NOMO-1 treated with dmso at 0.1 percent for 144 hours (cell line): ENCODE measurements around the gene MEF2C.

Source experiments
- DNase-seq: peaks from one replicate; lab custom pipeline; 2025; ENCODE audit not compliant: unreplicated experiment; lab: John Stamatoyannopoulos, UW

MEF2C gene

DNA sequence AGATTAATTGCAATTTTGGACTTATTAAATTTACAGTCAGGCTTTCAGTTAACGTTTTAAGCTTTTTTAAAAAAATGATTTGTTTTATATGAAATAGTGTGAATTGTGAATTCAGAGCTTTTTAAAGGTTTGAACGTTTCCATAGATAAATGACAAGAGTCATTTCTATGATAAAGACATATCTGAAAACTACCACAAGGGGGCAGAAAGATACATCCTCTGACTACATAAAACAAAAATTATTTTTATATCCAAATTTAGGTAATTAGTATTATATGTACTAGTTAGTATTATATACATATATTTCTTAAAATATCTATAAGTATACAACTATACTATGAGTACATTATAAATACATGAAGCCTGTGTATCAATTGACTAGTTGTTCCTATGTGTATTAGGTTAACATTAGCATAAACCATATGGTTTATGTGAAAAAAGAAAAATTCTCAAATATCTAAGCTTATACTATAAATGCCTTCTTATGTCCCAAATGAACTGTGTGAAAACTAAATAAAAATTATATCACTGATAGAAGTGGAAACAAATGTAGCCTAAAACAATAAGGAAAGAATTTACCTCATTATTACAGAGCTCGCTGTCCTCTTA is 155.2 kb downstream of the MEF2C start:
- DNase-seq: no peak

GRCh38 chr5:88725454-88725853 is 157.5 kb downstream of the MEF2C start:
- DNase-seq: no peak

GRCh38 chr5:88724201-88724600 is 158.8 kb downstream of the MEF2C start:
- DNase-seq: no peak

DNA sequence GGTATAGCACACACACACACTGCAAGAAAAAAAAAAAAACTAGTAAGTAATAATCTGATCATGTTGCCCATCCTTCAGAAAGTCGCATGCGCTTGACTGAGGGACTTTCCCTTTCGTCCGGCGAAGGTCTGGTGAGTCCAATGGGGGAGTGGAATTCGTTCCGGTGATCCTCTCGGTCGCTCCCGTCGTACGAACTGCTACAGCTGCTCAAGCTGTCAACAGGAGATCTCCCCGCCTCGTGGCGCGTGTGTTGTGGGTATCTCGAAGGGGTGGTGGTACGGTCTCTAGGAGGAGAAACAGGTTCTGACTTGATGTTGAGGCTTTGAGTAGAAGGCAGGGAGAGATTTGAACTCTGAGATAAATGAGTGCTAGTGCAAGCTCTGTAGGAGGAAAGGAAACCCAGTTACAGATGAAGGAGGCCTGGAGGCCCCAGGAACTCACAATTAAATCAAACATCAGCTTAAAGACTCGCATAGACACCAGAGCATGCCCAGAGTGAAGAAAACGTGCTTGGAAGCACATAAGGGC is 160.4 kb downstream of the MEF2C start:
- DNase-seq: no peak

DNA sequence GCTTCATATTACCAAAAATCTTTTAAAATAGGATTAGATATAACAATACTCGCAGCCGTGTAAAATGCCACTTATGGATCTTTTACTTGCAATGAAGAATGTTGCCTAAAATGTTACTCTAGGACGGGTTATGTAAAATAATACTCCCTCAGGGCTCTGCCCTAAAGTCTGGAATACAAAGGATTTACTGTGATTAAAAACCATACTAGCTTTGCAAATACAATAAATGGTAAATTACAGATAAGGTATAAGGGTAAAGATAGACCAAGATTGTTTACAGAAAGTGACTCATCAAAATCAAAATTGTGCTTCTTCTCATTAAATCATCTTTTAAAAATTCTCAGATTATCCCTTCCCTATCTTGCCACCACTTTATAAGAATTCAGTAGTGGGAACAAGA is 163.6 kb downstream of the MEF2C start:
- no peak for DNase-seq

DNA sequence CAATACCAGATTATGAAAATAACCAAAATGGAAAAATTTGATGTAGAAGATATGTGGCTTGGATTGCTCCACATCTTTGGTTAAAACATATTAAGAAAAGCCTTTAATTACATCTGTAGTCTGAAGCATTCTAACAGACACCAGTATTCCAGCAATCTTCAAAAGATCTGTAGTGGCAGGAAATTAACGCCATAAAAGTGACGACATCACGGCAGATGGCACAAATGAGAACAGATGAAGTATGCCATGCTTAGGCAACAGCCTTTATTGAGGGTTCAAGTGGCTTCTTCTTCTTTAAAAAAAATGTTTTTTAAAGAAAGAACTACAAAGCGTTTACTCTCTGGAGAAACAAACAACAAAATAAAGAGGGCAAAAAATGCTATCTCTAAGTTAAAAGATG is 164.2 kb downstream of the MEF2C start:
- no peak for DNase-seq

- no peak for DNase-seq
These were observed 166.9 kb downstream of the MEF2C start for GRCh38 chr5:88716101-88716500.

DNA sequence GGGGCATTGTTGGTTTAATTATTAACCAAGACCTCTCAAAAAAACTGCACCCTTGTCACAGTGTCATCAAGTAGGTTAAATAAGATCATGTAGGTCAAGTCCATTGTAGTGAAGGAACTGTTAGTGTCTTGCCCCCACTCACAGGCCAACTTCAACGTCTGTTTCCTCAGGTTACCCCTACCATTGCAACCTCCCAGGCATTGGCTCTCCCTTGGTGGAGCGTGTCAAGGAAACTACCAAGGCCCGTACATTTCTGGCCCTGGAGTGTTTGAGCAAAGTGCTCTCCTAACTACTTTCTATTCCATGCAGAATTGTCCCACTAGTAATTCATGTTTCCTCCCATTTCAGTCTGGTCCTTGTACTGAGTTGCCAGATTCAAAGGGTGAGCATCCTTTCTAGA is 167.5 kb downstream of the MEF2C start:
- no peak for DNase-seq

- no peak for DNase-seq
These were observed 169.2 kb downstream of the MEF2C start for GRCh38 chr5:88713818-88714217.

DNA sequence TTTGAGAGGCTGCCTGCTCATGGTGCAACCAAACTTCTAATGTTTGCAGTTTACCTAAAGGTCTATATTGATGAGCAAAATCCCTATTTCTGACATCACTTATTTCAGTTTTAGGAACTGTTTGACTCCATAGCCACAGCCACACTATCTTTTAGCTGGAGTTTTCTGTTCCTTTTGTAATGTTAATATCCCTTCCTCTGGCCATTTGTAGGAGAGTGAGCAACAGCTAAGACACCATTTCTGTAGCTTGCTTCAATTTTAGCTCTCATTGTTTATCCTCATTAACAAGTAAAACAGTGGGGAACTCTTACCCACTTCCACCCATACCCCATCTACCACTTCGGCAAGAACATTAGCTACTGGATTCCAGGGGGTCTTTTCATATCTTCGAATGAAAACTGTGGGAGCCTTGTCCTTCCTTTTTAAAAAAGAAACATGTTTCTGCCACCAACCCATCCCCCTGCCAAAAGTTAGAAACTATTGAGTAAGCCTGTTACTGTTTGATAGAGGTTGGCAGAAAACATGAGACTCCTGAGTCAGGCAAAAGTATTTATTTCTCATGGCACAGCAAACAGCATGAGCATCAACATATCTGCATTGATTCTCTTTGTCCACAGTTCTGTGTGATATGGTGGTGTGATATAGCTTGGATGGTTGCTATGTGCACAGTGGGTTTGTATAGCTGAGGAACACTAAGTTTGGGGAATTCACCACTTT is 174.1 kb downstream of the MEF2C start:
- DNase-seq: no peak

DNA sequence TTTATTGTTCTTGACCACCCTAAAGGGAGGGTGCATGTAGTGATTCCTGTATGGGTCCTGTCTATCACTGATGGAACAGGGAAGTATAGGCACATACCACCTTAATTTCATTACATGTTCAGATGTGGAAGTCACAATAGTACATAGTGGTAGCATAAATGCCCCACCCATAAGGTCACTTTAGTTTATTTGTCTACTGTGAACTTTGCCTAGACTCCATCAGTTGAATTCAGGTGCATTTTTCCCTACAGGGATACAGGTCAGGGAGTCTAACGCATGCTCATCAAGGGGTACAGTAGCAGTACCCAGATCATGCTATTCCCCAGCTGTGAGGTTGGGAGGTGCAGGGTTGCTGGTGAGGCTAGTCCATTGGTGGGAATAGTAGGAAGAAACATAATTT is 175.0 kb downstream of the MEF2C start:
- no peak for DNase-seq

- no peak for DNase-seq
These were observed 175.6 kb downstream of the MEF2C start for GRCh38 chr5:88707216-88707965.

GRCh38 chr5:88702332-88702731 is 180.7 kb downstream of the MEF2C start:
- DNase-seq: no peak

DNA sequence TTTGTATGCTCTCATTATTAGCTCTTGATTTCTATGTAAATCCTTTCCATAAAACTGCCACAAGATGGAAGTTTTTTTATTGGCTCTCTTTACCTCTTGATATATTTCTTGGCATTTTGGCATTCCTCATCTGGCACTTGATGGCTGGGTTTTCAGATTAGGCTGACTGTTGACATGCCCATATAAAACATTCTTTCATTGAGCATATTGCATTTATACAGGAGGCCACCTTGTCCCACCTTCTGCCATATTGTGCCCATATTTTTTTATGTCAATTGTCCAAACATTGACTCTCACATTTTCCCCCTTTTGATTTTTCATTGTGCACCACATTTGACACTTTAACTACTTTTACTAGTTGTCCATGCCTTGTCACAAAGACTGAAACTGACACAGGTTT is 182.9 kb downstream of the MEF2C start:
- DNase-seq: no peak

DNA sequence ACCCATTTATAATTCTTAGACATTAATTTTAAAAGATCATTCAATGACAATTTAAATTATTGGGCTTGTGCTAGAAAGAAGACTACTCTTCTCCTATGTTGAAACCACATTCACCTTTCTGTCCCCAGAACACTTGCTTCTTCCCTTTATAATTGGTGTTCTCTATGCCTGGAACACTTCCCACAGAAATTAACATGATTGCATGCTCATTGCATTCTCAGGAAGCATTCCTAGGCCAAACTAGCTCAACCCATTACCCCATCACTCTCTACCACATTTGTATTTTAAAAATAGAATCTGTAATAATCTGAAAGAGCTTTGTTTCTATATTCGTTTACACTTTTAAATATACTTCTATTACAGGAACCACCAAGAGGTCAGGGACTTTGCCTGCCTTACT is 184.7 kb downstream of the MEF2C start:
- no peak for DNase-seq

GRCh38 chr5:88696466-88696865 is 186.5 kb downstream of the MEF2C start:
- DNase-seq: no peak

DNA sequence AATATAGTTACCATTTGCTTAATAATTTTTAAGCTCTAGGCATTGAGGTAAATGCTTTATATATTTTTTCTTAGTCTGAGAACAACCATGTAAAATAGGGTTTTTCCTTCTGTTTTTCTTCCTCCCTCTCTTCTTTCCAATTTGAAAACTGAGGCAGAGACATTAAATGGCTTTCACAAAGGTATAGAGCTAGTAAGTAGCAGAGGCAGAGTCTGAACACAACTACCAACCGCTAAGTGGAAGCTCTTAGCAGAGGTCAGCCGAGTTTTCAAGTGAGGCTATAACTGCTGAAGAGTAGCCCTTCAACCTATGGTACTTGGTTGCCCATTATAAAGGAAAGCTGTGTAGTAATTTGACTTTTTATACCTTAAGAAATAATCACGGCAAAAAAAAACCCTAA is 187.1 kb downstream of the MEF2C start:
- no peak for DNase-seq

- no peak for DNase-seq
These were observed 187.8 kb downstream of the MEF2C start for GRCh38 chr5:88695232-88695631.

- DNase-seq: no peak
These were observed 188.8 kb downstream of the MEF2C start for GRCh38 chr5:88694023-88694679.

- no peak for DNase-seq
These were observed 189.7 kb downstream of the MEF2C start for GRCh38 chr5:88693071-88693932.
